MM.1S (cell line): ENCODE data around the gene OGDHL.

Experiments used
- DNase-seq: peaks from one replicate; pipeline ENCODE4 v3.0.0-alpha.2; 2015
- H2AFZ ChIP-seq: fragments of 300-600 bp; sonication (generic); 2 replicates; pipeline ENCODE4 v1.6.0; 2016; ENCODE audit warnings: antibody characterized with exemption, low read length
- H3F3A ChIP-seq: fragments of 300-600 bp; sonication (generic); 2 replicates; pipeline ENCODE4 v1.6.1; 2016; ENCODE audit warnings: mild to moderate bottlenecking, antibody characterized with exemption, low read length, moderate library complexity, mixed read lengths; ENCODE audit not compliant: insufficient read depth
- H3K27ac ChIP-seq: fragments of 300-600 bp; sonication (generic); 2 replicates; pipeline ENCODE4 v1.5.1; 2016; ENCODE audit warnings: mild to moderate bottlenecking, low read length
- H3K27me3 ChIP-seq: fragments of 300-600 bp; sonication (generic); replicated peaks from 2 replicates; pipeline ENCODE4 v1.6.0; 2016; ENCODE audit warnings: low read length; ENCODE audit not compliant: insufficient read depth
- H3K36me3 ChIP-seq: fragments of 300-600 bp; sonication (generic); replicated peaks from 2 replicates; pipeline ENCODE4 v1.6.1; 2016; ENCODE audit warnings: mild to moderate bottlenecking, low read length, mixed read lengths; ENCODE audit not compliant: insufficient read depth
- H3K4me1 ChIP-seq: fragments of 300-600 bp; sonication (generic); 2 replicates; pipeline ENCODE4 v1.6.1; 2016; ENCODE audit warnings: low read length, mixed read lengths
- H3K4me2 ChIP-seq: fragments of 300-600 bp; sonication (generic); 2 replicates; pipeline ENCODE4 v1.6.0; 2016; ENCODE audit warnings: low read depth, low read length
- H3K4me3 ChIP-seq: fragments of 300-600 bp; sonication (generic); 2 replicates; pipeline ENCODE4 v1.5.1; 2016; ENCODE audit warnings: low read length, mixed read lengths
- H3K79me2 ChIP-seq: fragments of 300-600 bp; sonication (generic); 2 replicates; pipeline ENCODE4 v1.6.1; 2016; ENCODE audit warnings: mixed run types, low read length, mixed read lengths
- H3K9ac ChIP-seq: fragments of 300-600 bp; sonication (generic); 2 replicates; pipeline ENCODE4 v1.6.1; 2016; ENCODE audit warnings: low read length, mixed read lengths
- H3K9me2 ChIP-seq: fragments of 300-600 bp; sonication (generic); replicated peaks from 2 replicates; pipeline ENCODE4 v1.6.1; 2016; ENCODE audit warnings: mild to moderate bottlenecking, low read length, mixed read lengths; ENCODE audit not compliant: insufficient read depth
- H3K9me3 ChIP-seq: fragments of 300-600 bp; sonication (generic); replicated peaks from 2 replicates; pipeline ENCODE4 v1.6.1; 2016; ENCODE audit warnings: mild to moderate bottlenecking, low read length, mixed read lengths; ENCODE audit not compliant: insufficient read depth
- H4K20me1 ChIP-seq: fragments of 300-600 bp; sonication (generic); 2 replicates; pipeline ENCODE4 v1.6.1; 2016; ENCODE audit warnings: mild to moderate bottlenecking, low read length, moderate library complexity, mixed read lengths; ENCODE audit not compliant: insufficient read depth
- CTCF ChIP-seq: fragments of 300-600 bp; sonication (generic); IDR thresholded peaks from 2 replicates; pipeline ENCODE4 v1.5.1; 2016; ENCODE audit warnings: antibody characterized with exemption, low read length, mixed read lengths
- EZH2 ChIP-seq: fragments of 300-600 bp; sonication (generic); optimal IDR thresholded peaks from 2 replicates; pipeline ENCODE3; 2017; ENCODE audit warnings: low read depth, mild to moderate bottlenecking, antibody characterized with exemption, low read length, mixed read lengths
- EZH2phosphoT487 ChIP-seq: fragments of 300-600 bp; sonication (generic); IDR thresholded peaks from 2 replicates; pipeline ENCODE4 v1.6.1; 2018; ENCODE audit warnings: antibody characterized with exemption, low read length

The OGDHL gene

GRCh38 chr10:49713266-49713665, 48.9 kb downstream of the OGDHL start:
- Histone ChIP-seq H4K20me1 (no peaks in the 10 kb centered on the region), H3K4me1 (no peaks in the 10 kb centered on the region), H3F3A (no peaks in the 10 kb centered on the region), H3K9ac (no peak overlapping the region), H2AFZ (no peak overlapping the region), H3K27me3 (no peaks in the 10 kb centered on the region), H3K9me3 (no peaks in the 10 kb centered on the region), H3K27ac (no peak overlapping the region), H3K79me2 (no peaks in the 10 kb centered on the region), H3K36me3 (no peaks in the 10 kb centered on the region), H3K4me3 (no peak overlapping the region), H3K4me2 (no peak overlapping the region), H3K9me2 (no peaks in the 10 kb centered on the region)
- no peak for TF ChIP-seq EZH2phosphoT487
- no peak for TF ChIP-seq EZH2
- TF ChIP-seq CTCF = no peak
- no peak for DNase-seq

- Histone ChIP-seq H3K27me3 (no peaks in the 10 kb centered on the region), H2AFZ (no peak overlapping the region), H3K4me2 (no peak overlapping the region), H3K4me3 (no peak overlapping the region), H3K9me3 (no peaks in the 10 kb centered on the region), H3K79me2 (no peaks in the 10 kb centered on the region), H3K4me1 (no peaks in the 10 kb centered on the region), H3K27ac (no peak overlapping the region), H3F3A (no peaks in the 10 kb centered on the region), H3K9ac (no peak overlapping the region), H4K20me1 (no peaks in the 10 kb centered on the region), H3K36me3 (no peaks in the 10 kb centered on the region), H3K9me2 (no peaks in the 10 kb centered on the region)
- TF ChIP-seq EZH2 = no peak
- TF ChIP-seq EZH2phosphoT487 = no peak
- DNase-seq = no peak
Measured at GRCh38 chr10:49711481-49711880, 50.6 kb downstream of the OGDHL start.

GRCh38 chr10:49710966-49711365, 51.2 kb downstream of the OGDHL start:
- Histone ChIP-seq H3K4me3 (no peak overlapping the region), H3K36me3 (no peaks in the 10 kb centered on the region), H3K9me3 (no peaks in the 10 kb centered on the region), H3K4me2 (no peak overlapping the region), H2AFZ (no peak overlapping the region), H4K20me1 (no peaks in the 10 kb centered on the region), H3K9ac (no peak overlapping the region), H3K9me2 (no peaks in the 10 kb centered on the region), H3K4me1 (no peaks in the 10 kb centered on the region), H3F3A (no peaks in the 10 kb centered on the region), H3K27me3 (no peaks in the 10 kb centered on the region), H3K79me2 (no peaks in the 10 kb centered on the region), H3K27ac (no peak overlapping the region)
- TF ChIP-seq EZH2phosphoT487 (no peak), CTCF (no peak), EZH2 (no peak)
- no peak for DNase-seq

- no peak overlapping the region for H2AFZ ChIP-seq
- no peaks in the 10 kb centered on the region for H3K9me3 ChIP-seq
Measured at GRCh38 chr10:49709934-49710333, 52.2 kb downstream of the OGDHL start.

More at GRCh38 chr10:49709934-49710333, 52.2 kb downstream of the OGDHL start:
- Histone ChIP-seq H3K36me3 (no peaks in the 10 kb centered on the region), H3K9me2 (no peaks in the 10 kb centered on the region), H3K27ac (no peak overlapping the region), H4K20me1 (no peaks in the 10 kb centered on the region), H3K9ac (no peak overlapping the region), H3K4me2 (no peak overlapping the region), H3K79me2 (no peaks in the 10 kb centered on the region), H3F3A (no peaks in the 10 kb centered on the region), H3K4me3 (no peak overlapping the region), H3K4me1 (no peaks in the 10 kb centered on the region), H3K27me3 (no peaks in the 10 kb centered on the region)
- no peak for TF ChIP-seq CTCF
- TF ChIP-seq EZH2 = no peak
- TF ChIP-seq EZH2phosphoT487 = no peak
- DNase-seq = no peak
